ENCODE measurements around the gene FMR1NB.

Gene FMR1NB

GRCh38 chrX:148070504-148070877 lies 89.4 kb downstream of the FMR1NB start:
- no peak for DNase-seq (ENCODE audit: low spot score)
